GM21447 (cell line): ENCODE measurements around the gene FLYWCH2.
"Not testable (repeated sequence)": the region's sequence is repeated elsewhere in the genome, so short reads cannot be mapped to it uniquely, and the experiment has no call there.

ENCODE experiments used
- ATAC-seq: cut with Tn5 transposase; IDR thresholded peaks from one replicate; pipeline ENCODE4 v1.9.1; 2021; ENCODE audit not compliant: unreplicated experiment

FLYWCH2 gene

GRCh38 chr16:2937170-2937569 is 54.2 kb downstream of the FLYWCH2 start:
- no peak for ATAC-seq

GRCh38 chr16:2938206-2938605 is 55.2 kb downstream of the FLYWCH2 start:
- no peak for ATAC-seq

GRCh38 chr16:2939968-2940367 is 57.0 kb downstream of the FLYWCH2 start:
- ATAC-seq, result no peak

- no peak for ATAC-seq
Measured at GRCh38 chr16:2942045-2942444, 59.0 kb downstream of the FLYWCH2 start.

- not testable (repeated sequence) for ATAC-seq
Measured at GRCh38 chr16:2943716-2944115, 60.7 kb downstream of the FLYWCH2 start.

GRCh38 chr16:2946649-2947048 is 63.6 kb downstream of the FLYWCH2 start:
- ATAC-seq, result no peak
